Astrocyte of the hippocampus (primary cell): ENCODE measurements around the gene APEH.
"Not testable (repeated sequence)": the region's sequence is repeated elsewhere in the genome, so short reads cannot be mapped to it uniquely, and the experiment has no call there.

Source experiments
- DNase-seq: peaks from one replicate; pipeline ENCODE4 v3.0.0; 2011; ENCODE audit warnings: low read depth, low spot score

Gene APEH

GRCh38 chr3:49689908-49690624 lies 15.9 kb downstream of the APEH start:
- not testable (repeated sequence) for DNase-seq

- not testable (repeated sequence) for DNase-seq
These were observed 16.7 kb downstream of the APEH start for GRCh38 chr3:49690856-49691255.

GRCh38 chr3:49691481-49691880 lies 17.3 kb downstream of the APEH start:
- DNase-seq = not testable (repeated sequence)

DNA sequence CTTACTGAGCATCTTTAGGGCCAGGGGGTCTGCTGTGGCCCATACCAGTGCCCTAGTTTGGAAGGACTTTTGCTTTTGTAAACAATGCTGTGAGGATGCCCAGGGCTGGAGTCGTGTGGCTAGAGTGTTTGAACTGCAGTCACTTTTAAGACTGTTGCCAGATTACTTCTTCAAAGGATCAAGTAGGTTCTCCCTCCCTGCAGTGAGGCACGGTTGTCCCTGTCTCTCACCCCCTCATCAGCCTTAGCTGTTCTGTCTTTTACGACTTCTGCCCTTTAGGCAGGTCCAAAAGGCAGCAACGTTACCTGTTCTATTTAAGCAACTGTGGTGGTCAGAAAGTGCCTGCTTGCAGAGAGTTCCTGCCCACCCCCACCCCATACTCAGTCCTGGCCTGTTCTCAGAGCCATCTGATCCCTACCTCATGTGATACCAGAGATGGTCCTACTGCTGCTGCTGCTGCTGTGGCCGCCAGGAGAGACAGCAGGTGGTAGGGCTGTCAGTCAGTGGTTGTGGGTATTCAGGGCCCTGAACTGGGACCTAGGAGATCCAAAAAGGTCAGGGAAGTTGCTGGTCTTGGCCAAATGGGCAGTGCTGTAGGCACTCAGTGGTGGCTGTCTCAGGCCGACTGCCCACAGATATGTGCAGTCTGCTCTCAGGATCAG lies 20.4 kb downstream of the APEH start:
- not testable (repeated sequence) for DNase-seq

GRCh38 chr3:49695350-49696015 lies 21.3 kb downstream of the APEH start:
- not testable (repeated sequence) for DNase-seq

GRCh38 chr3:49699281-49699979 lies 25.3 kb downstream of the APEH start:
- peak; percentile 52 for DNase-seq

- DNase-seq = no peak
These were observed 25.9 kb downstream of the APEH start for GRCh38 chr3:49700014-49700413.

- no peak for DNase-seq
These were observed 26.4 kb downstream of the APEH start for GRCh38 chr3:49700453-49701128.

GRCh38 chr3:49701388-49702077 lies 27.4 kb downstream of the APEH start:
- DNase-seq = no peak

DNA sequence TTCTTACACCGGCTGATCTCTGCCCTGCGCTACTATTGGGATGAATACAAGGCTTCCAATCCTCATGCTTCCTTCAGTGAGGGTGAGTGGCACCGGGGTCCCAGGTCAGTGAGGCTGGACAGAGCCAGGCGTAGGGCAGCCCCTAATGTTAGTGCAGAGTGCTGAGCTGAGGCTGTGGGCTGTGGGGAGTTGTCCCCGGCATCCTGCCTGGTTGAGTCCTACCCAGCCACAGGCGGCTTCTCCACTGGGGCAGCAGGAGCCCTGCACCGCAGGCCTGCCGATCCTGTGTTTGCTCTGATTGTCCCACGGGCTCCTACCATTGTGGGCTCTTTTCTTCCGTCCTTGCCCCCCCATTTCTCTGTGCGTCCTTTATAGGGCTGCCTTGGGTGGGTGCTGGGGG lies 28.5 kb downstream of the APEH start:
- DNase-seq = no peak

- DNase-seq = peak; percentile 84
These were observed 29.3 kb downstream of the APEH start for GRCh38 chr3:49703443-49703927.

GRCh38 chr3:49703956-49704355 lies 29.8 kb downstream of the APEH start:
- DNase-seq = no peak

- DNase-seq = no peak
These were observed 30.5 kb downstream of the APEH start for GRCh38 chr3:49704629-49705028.

GRCh38 chr3:49705390-49705960 lies 31.3 kb downstream of the APEH start:
- DNase-seq = no peak

- DNase-seq = no peak
These were observed 32.4 kb downstream of the APEH start for GRCh38 chr3:49706456-49707112.

DNA sequence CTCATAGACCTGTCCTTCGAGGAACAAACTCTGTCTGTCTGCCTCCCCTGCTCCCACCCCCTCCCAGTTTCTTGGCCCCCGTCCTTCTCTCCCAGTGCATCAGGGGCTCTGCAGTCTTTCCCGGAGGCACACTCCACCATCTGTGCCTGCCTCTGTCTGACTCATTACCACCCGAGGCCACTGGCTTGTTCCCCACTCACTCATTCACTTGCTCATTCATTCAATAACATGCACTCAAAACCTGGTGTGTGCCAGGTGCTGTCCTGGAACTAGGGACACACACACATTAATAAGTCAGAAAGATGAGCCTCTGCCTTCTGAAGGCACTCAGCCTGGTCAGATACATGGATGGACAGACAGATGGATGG lies 32.9 kb downstream of the APEH start:
- peak; percentile 55 for DNase-seq

GRCh38 chr3:49709852-49710251 lies 35.7 kb downstream of the APEH start:
- DNase-seq = no peak

- DNase-seq = no peak
These were observed 37.3 kb downstream of the APEH start for GRCh38 chr3:49711489-49711888.

DNA sequence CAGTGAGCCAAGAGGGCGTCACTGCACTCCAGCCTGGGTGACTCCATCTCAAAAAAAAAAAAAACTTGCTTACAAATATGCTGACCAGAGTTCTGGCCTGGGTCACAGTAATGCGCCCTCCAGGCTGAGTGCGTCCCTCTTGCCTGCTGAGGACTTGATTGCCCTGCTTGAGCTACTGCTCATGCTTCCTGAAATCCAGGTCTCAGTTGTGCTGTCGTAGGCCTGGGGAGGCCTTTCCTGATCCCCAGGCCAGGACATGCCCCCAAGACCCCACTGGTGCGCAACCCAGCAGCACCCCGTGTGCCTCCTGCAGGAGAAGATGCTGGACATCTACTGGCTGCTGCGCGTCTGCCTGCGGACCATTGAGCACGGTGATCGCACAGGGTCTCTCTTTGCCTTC lies 38.0 kb downstream of the APEH start:
- DNase-seq = no peak
